C4-2B (cell line): ENCODE results near the gene UBA1.

Source experiments
- H3K27ac ChIP-seq: fragments of 450-650 bp; 2 replicates; pipeline ENCODE4 v1.5.1; 2017
- ZFX ChIP-seq: fragments of 450-650 bp; IDR thresholded peaks from 2 replicates; pipeline ENCODE4 v1.6.1; 2017
- TF ChIP-seq, protein P1 (sequence below): fragments of 450-650 bp; conservative IDR thresholded peaks from 2 replicates; pipeline ENCODE4 v1.5.1; 2017; ENCODE audit warnings: mild to moderate bottlenecking

UBA1 gene

DNA sequence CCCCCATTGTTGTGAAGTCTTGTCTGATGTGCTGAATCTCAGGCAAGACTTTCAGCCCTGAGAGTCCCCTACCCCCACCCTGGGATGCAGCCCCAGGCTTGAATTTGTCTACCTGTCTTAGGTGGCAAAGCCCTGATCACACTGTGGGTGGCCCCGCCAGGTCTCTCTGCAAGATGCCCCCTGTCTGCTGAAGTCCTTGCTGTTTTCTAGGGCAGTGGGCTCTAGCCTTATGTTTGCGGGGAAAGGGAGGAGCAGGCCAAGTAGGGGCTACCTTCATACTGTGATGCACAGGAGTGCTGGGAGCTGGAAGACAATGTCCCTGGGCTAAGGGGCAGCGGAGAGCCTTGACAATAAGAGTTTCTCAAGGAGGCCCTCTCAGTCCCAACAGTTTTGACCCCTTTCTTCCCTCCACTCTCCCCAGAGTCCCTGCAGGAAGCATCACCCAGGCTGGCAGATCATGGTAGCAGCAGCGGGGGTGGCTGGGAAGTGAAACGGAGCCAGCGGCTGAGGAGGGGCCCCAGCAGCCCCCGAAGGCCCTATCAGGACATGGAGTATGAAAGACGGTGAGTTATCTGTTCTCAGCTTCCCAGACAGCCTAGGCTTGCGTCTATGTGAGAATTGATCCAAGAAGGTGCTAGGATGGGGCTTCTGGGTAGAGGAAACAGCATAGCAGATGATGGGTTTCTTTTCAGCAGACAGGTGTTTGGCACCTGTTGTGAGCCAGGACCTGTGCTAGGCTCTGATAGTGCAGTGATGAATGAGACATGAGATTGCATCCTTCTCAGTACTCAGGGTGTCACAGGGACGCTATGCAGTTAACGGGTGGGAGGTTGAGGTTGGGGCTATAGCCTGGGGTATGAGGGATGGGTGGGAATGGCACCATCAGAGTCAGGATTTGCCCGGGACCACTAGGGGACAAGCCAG lies 46.4 kb upstream of the UBA1 start:
- TF ChIP-seq, protein P1, sequence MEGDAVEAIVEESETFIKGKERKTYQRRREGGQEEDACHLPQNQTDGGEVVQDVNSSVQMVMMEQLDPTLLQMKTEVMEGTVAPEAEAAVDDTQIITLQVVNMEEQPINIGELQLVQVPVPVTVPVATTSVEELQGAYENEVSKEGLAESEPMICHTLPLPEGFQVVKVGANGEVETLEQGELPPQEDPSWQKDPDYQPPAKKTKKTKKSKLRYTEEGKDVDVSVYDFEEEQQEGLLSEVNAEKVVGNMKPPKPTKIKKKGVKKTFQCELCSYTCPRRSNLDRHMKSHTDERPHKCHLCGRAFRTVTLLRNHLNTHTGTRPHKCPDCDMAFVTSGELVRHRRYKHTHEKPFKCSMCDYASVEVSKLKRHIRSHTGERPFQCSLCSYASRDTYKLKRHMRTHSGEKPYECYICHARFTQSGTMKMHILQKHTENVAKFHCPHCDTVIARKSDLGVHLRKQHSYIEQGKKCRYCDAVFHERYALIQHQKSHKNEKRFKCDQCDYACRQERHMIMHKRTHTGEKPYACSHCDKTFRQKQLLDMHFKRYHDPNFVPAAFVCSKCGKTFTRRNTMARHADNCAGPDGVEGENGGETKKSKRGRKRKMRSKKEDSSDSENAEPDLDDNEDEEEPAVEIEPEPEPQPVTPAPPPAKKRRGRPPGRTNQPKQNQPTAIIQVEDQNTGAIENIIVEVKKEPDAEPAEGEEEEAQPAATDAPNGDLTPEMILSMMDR: no peak
- no peak for TF ChIP-seq ZFX
- H3K27ac ChIP-seq: peak overlapping the region; percentile 92

- peak overlapping the region; percentile 69 for H3K27ac ChIP-seq
- no peak for TF ChIP-seq ZFX
- TF ChIP-seq, protein P1: no peak
These were observed 44.7 kb upstream of the UBA1 start for GRCh38 chrX:47148946-47149345.

DNA sequence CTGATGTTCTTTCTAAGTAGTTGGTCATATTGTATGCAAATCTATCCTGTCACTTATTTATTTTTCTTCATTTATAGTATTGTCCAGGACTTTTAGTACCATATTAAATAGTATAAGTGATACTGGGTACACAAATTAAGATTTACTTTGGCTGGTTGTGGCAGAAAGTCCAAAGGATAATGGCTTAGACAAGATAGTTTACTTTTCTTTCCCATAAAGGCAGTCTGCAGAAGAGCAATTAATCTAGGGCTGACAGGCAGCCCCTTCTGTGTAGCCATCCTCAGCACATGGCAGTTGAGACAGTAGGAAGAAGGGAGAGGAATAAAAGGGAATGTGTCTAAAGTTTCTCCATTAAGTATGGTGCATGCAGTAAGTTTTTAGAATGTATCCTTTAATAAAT lies 42.2 kb upstream of the UBA1 start:
- no peak for TF ChIP-seq ZFX
- TF ChIP-seq, protein P1: no peak
- H3K27ac ChIP-seq: peak overlapping the region; percentile 84

- H3K27ac ChIP-seq: no peak overlapping the region
- TF ChIP-seq, protein P1: no peak
- TF ChIP-seq ZFX: no peak
These were observed 36.8 kb upstream of the UBA1 start for GRCh38 chrX:47156611-47157520.

- no peak for TF ChIP-seq ZFX
- TF ChIP-seq, protein P1: peak; percentile 14; the same call in 1 of the 2 replicates
- H3K27ac ChIP-seq: no peak overlapping the region
These were observed 35.5 kb upstream of the UBA1 start for GRCh38 chrX:47158131-47158530.

DNA sequence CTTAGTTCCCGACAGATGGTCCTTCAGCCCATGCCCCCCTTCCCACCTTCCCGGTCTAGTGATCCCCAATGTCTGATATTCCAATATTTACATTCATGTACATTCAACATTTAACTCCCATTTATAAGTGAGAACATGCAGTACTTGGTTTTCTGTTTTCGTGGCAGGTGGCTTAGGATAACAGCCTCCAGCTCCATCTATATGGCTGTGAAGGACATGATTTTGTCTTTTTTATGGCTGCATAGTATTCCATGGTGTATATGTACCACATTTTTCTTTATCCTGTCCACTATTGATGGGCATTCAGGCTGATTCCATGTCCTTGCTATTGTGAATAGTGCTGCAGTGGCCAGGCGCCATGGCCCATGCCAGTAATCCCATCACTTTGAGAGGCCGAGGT lies 34.8 kb upstream of the UBA1 start:
- TF ChIP-seq, protein P1: no peak
- no peak for TF ChIP-seq ZFX

GRCh38 chrX:47160781-47161180 lies 32.8 kb upstream of the UBA1 start:
- no peak overlapping the region for H3K27ac ChIP-seq
- TF ChIP-seq, protein P1: no peak
- TF ChIP-seq ZFX: no peak

More for the DNA sequence above, 34.8 kb upstream of the UBA1 start:
- H3K27ac ChIP-seq: no peak overlapping the region
